ENCODE data around the gene GPR37. TPM values are rescaled to one million over a fixed set of nuclear protein-coding genes. Genes with fewer than 3 reads are reported as not detected.

Gene GPR37
- total RNA-seq, 1 donor from 2014 or later: 1.6 TPM

DNA sequence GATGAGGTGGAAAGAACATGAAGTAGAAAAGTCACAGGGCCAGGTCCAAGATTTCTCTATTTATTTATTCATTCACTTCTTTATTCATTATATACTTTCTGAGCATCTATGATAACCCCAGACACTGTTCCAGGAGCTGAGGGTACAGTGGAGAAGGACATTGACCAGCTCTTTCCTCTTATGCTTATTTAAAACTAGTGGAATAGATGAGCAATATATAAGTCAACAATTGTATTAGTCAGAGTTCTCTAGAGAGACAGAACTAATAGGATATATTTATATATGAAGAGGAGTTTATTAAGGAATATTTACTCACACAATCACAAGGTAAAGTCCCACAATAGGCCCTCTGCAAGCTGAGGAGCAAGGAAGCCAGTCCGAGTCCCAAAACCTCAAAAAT is 15.0 kb upstream of the GPR37 start:
- no peak for DNase-seq (ENCODE audit: low spot score)

DNA sequence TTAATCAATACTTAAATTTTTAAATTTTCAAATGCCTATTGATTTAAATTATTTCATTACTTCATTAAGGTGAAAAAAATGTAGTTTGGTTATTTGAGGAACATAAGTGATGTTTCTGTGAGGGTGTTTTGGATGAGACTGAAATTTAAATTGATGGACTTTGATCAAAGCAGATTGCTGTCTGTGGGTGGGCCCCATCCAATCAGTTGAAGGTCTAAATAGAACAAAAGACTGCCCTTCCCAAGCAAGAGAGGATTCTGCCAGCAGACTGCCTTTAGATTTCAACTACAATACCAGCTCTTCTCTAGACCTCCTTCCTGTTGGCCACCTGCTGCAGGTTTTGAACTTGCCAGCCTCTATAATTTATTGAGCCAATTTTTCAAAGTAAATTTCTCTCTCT is 14.5 kb upstream of the GPR37 start:
- no peak for DNase-seq (ENCODE audit: low spot score)

DNA sequence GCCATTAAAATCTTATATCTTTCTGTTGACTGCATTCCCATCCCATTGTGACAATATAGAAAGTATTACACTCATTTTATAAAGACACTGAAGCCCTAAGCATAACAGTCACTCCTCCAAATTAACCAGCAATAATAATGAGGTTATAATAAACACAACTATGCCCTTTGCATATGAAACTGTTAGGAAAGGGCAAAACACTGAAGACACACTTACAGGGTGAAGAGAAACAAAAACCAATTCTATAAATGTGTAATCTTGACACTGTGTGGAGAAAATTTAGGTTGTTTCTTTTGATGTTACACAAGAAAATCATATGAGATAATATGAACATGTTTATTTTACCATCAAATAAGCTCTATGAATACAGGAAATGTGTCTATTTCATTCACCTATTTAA is 14.0 kb upstream of the GPR37 start:
- DNase-seq (ENCODE audit: low spot score): no peak

DNA sequence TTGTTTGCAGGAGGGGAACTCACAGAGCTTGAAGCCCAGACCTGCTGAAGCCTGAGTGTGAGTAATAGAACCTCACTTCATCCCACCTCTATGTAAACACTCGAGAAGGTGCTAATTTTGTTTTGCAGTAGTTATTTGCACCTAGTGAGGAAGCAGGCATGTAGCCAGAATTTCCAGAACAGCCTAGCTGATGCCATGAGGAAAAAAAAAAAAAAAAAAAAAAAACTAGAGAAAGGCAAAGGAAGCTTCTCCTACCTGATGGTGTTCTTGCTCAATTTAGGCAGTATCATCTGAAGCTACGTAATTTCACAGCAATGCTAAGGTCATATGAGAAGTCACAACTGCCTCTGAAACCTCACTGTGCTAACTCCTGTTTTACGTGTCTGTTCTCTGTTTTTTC is 13.6 kb upstream of the GPR37 start:
- no peak for DNase-seq (ENCODE audit: low spot score)

DNA sequence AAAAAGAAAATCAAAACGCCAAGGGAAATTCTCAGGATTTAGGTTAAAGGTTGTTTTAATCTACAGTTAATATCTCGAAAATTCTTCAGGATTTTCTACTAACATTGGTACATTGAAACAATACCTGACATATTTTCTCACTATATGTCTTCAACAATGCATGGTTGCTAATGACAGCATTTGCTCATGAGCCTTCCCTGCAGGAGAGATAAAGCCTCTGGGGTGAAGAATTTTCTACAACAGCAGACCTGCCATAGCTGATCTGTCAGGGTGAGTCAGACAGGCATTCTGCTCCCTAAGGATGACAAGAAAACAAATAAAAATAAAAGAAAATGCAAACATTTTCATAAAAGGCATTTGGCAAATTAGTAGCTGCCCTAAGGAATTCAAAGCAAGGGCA is 11.7 kb upstream of the GPR37 start:
- no peak for DNase-seq (ENCODE audit: low spot score)

DNA sequence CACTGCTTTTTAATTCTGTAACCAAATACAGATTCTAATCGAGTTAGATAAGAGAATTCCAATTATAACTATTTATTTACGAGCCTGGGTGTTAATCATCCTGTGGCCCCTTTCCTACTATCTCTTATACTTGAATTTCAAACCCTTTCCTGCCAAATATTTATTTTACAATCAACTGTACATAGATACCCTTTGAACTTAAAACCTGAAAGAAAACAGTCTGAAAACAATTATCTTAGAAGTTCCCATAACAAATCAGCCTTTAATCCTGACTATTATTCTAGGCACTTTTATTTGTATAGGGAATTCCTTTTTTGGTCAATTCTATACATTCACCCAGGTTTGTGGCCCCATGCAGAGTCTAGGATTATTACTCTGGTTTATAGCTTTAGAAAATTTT is 10.6 kb upstream of the GPR37 start:
- no peak for DNase-seq (ENCODE audit: low spot score)

DNA sequence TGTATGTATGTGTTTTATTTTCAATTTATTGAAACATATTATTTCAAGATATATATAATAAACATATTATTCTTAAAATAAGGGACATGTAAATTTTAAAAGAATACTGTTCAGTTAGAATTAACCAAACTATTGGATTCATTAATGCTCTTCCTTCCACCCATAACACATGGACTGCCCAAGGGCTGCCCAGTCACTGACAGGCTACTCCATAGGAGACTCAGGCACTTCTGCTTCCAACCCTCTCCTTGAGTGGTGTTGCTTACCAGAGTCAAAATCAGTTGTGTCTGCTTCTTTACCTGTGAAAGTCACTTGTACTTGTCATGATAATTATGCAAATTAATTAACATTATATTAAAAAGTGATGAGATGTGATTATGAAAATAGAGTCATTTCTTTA is 9.8 kb upstream of the GPR37 start:
- DNase-seq (ENCODE audit: low spot score): no peak

DNA sequence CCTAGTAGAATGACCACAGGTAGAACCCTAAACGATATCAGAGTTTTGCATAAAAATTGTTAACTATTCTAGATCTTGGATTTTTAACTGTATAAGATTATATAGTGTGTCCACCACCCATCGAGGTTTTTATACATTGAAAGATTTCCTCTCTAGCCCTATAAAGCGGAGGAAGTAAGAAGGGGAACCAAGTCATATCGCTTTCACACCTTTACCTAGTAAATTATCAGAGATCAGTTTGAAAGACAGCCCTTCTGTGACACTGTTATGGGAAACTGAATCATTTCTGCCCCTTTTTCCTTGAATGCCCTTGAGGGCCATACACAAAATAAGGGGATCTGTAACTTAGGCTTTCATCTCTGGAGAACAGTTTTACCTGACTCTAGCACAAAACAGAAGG is 8.3 kb upstream of the GPR37 start:
- DNase-seq (ENCODE audit: low spot score): no peak

DNA sequence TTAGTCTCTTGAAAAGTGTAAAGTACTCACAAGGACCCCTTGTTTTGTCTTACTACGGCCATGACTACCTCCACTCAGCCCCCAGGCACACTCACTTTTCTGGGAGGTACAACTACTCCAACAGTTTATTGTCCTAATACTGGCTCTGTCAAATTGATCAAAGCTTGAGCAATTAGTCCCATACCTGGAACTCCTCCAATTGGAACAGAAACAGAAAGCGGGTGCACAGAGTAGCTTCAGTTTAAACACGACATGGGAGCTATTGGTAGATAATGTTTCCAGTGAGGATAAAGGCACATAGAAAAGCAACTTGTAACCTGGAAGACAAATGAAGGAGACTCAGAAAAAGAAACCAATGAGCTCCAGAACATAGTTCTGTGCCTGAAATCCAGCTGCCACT is 7.7 kb upstream of the GPR37 start:
- no peak for DNase-seq (ENCODE audit: low spot score)

DNA sequence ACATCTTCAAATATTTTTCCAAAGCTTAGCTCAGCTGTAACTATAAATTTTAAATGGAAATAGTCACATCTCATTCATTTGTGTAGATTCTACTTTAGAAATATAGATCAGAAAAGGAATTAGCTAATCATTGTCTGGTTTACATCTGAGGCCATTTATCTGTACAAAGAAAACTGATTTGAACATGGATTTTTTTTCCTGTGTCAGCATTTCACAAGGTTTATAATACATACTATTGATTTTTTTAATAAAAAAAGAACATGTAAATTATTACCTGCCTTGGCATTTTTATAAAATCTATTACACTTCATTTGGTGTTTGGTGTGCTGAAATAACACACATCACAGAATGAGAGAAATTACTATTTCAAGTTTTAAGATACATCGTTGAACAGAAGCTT is 3.5 kb upstream of the GPR37 start:
- DNase-seq (ENCODE audit: low spot score): no peak

DNA sequence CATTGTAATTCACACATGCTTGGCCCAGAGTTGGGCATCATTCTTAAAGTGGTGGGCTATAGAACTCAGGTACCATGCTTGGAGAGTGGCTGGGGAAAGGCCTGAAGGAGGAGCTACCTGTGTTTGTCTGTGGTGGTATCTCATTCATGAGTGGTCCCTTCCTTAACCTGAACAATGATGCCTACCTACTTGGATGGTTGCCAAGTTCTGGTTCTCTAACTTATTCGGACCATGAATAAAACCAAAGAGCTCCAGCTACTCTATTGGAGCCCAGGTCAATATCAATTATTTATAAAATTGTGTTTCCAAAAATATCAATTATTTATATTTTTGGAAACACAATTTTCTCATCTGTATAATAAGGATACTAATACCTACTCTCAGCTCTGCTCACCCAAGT is 2.9 kb upstream of the GPR37 start:
- no peak for DNase-seq (ENCODE audit: low spot score)

DNA sequence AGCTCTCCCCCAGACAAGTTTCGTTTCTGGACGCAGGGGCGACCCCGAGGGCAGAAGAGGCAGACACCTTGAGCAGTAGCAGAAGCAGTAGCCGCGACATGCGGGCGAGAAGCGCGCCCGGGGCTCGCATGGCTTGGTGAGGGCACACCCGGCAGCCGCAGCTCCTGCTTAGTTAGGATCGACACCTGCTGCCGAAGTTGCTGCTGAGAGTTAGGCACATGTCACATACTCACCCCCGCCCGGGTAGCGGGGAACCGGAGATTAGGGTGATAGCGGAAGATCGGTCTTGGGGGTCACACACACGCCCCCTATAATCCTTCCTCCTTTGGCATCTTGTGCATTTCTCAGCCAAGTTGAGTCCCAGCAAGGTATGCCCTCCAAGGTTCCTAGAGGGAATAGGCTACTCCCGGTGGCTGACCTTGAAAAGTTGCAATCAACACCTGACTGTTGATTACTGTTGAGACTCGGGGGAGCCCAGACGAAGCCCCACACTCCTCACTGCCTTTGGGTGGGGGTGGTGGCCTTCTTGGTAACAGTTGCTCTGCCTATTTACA is 668 bp downstream of the GPR37 start:
- DNase-seq (ENCODE audit: low spot score): no peak

DNA sequence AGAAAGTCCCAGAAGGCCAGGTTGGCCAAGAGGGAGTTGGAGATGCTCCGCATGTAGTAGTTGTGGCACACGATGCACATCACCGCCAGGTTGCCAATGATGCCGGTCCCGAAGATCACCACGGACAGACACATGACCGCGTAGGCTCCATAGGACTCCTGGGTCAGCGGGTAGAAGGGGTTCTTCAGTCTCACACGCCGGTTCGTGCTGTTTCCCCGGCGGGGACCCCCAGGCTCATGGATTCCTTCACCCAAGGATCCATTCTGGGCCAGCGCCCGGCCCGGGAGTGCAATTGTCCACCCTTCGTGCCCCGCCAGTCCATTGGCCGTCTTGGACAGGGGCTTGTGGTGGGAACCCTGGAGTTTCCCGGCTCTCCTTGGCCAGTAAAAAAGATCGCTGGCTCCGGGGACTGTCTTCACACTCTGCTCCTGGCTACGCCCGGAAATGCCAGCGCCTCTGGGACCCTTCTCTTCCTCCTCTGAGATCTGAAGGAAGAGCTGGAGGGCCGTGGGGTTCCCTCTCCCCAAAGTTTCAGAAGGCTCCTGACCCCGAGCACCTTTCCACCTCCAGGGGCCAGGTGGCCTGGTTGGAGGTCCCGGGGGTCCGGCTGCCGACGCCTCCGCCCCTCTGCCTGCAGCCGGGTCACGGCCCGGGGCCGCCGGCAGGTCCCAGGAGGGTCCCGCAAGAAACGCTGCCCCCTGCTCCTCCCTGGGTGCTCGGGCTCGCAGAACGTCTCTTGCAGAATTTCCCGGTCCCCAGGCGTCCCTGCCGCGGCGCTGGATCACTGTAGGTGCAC is 1.3 kb downstream of the GPR37 start:
- no peak for DNase-seq (ENCODE audit: low spot score)

DNA sequence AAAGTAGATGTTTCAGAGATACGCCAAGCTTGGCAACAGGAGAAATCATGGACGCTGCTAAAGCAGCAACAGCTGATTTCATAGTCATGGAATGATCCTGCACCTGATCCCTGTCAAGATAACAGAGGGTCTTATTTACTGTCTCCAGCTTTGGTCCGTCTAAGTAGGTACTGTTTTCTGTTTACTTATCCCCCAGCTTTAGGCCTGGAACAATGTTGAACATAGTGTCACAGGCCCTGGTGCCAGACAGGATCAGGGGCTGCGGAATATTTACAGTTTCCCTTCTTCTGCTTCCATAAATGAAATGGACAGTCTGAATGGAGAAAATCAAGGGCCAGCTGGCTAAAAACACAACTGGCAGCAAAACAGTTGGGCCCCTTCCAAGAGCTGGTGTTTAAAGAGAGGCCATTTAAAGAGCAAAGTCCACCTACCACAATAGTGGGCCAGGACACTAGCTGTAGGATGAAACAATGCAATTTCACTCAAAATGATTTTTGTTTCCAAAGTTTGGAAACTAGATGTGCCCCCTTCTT is 2.9 kb downstream of the GPR37 start:
- DNase-seq (ENCODE audit: low spot score): no peak

DNA sequence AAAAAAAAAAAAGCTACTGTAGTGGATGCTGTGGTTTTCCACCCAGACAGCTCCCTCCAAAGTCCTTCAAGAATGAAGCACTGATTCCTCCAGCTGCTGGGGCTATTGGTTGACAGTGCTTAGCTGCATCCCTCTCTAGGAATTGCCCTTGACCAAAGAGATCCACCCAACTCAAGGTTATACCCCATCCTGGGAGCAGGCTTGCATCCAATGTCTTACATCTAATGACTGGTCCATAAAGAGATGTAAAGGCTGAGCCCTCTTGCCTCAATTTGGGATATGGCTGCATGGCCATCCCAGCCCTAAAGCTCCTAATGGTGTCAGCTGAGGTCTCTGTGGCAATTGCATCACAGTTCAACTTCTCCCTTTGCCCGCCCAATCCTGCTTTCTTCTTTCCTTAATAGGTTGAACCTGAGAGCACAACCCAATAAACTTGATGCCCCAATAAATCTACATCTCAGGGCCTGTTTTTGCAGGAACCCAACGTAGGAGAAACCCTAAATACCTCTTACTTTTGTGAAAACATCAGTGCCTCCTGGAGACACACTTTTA is 4.4 kb downstream of the GPR37 start:
- no peak for DNase-seq (ENCODE audit: low spot score)

DNA sequence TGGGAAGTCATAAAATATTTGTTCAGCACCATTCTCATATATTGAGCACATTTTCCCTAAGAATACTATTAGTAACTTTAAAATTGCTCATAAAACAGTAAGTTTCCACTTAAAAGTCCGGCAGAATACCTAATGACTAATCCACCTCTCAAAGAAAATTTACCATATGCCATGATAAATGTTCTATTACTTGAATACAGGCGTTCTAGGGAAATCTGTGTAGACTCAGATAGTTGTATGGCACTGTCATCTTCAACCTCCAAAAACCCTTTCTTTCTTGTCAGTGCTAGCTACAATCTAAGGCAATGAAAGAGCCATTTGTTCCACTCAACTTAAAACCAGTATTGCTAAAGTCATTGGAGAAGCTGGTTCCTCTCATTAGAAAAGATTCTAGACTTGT is 7.3 kb downstream of the GPR37 start:
- no peak for DNase-seq (ENCODE audit: low spot score)

DNA sequence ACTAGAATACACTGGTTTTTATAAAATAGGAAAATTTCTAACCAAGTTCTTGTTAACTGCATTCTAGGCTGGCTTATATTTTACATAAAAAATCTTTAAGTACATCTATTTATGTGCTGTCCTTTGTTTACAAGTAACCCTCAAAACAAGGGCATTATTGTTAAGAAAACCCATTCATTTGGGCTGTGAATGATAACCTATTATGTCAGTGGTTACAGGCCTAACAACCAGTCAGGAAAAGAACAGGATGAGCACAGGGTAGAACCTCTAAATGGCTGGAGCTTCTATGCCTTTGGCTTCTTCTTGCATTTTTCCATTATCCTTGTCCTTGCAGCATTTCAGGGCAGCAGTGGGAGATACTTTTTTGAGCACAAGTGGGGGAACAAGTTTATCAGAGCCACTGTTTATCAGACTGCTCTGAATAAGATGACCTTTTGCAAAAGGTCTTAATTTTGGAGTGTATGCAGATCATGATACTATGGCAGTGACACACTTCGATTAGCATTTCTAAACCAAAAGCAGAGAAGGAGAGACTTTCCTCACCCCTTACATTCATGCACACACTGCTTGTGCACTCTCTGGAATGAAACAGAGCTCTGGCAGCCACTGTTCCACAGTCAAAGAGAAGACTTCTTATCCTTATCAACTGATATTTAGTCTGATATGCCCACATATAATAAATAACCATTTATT is 10.9 kb downstream of the GPR37 start:
- no peak for DNase-seq (ENCODE audit: low spot score)

DNA sequence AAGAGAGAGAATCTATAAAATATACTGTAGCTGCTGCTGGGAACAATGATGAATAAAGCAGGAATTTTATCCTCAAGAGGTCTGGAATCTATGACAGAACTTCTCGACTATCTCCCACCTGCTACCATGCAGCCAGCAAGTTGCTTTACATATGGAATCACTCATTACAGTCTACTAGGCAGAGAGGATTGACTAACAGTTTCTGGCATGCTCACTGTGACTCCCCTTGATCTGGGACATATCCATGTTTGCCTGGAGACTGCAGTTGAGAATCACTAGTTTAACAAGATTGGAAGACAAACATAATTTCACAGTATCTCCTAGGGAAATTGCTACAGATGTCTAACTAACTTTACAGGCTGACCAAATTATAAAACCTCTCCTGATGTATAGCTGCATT is 13.3 kb downstream of the GPR37 start:
- DNase-seq (ENCODE audit: low spot score): no peak

DNA sequence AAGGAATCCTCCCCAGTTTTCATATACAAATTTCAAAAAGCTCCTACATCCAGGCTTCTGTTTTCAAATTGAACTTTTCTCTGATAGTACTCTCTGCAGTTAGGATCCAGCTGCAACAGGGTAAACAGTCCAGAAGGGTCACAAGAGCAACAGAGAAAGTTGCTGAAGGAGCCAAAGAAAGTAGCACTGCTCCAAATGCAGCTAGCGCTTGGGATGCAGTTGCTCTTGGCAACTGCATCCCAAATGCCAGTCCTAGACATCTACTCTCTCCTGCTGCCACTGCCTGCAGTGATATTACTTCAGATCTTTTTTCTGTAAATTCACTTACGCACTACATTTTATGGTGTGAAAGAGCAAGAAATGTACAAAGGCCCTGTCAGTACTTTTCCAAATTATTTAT is 14.6 kb downstream of the GPR37 start:
- no peak for DNase-seq (ENCODE audit: low spot score)

DNA sequence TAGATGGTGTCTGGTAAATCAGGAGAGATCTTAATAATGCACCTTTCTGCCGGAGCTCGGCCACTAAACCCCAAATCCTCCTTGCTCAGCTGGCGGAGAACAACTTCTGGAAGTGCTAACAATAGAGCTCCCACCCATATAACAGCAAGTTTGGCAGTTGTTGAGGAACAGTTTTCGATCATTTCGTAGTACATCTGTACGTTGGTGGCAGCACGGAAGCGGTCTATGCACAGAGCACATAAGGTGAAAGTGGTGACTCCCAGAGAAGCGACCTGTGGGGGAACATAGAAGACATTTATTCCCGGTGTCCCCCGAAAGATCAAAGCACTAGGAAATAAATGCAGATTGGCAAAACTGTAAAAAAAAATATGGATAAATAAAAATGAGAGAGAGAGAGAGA is 18.5 kb downstream of the GPR37 start:
- DNase-seq (ENCODE audit: low spot score): no peak

DNA sequence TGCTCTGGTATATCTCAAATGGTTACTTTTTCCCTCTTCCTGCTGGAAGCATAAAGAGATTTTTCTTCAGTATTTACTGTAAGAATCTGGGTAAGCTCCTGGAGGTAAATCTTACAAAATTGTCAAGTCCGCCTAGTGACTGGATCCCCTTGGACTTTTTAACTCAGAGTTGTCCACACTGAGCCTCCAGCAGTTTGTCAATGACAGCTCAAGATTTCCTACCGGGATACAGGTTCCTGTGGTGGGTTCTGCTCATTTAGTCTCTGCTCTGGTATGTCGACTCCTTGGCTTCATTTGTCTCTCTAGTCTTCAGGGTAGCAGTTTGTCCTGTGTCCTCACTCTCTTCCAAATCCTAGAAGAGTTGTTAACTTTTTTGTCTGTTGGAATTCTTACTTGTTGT is 27.0 kb downstream of the GPR37 start:
- no peak for DNase-seq (ENCODE audit: low spot score)

DNA sequence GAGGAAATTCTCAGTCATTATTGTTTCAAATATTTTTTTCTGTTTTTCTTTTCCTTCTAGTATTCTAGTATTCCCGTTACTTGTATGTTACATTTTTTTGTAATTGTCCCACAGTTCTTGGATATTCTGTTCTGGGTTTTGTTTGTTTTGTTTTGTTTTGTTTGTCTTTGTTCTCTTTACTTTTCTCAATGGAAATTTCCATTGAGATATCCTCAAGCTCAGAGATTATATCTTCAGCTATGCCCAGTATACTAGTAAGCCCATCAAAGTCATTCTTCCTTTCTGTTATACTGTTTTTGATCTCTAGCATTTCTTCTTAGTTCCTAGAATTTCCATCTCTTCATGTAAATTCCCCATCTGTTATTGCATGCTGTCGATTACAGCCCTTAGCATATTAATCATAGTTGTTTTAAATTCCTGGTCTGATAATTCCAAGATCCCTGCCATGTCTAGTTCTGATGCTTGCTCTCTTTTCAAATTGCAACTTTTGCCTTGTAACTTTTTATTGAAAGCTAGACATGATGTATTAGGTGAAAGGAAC is 27.8 kb downstream of the GPR37 start:
- no peak for DNase-seq (ENCODE audit: low spot score)

DNA sequence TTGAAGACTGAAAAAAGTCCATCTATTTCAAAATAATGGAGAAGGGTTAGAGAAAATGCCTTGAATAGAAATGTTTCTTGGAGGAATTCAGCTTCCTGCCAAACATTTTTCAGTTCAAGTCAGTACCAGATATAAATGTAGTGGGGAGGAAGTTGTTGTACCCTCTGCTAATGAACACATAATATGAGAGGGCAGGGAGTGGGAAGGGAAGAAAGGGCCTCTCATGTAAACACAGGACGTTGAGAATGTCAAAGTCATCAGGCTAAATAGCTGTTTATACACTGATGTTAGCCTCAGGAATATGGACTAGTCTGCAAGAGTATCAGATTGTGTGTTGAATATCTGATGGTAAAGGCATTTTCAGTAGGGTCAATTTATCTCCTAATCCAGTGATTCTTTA is 37.0 kb downstream of the GPR37 start:
- no peak for DNase-seq (ENCODE audit: low spot score)
